HG03565 (cell line): Measurements from ENCODE around the gene VTN.
A peak's percentile ranks its signal among the peaks of the same experiment; 100 is the strongest.

Source experiments
- ATAC-seq: cut with Tn5 transposase; IDR thresholded peaks from one replicate; pipeline ENCODE4 v1.9.1; 2021; ENCODE audit warnings: mild to moderate bottlenecking, moderate library complexity; ENCODE audit not compliant: unreplicated experiment

Gene VTN

DNA sequence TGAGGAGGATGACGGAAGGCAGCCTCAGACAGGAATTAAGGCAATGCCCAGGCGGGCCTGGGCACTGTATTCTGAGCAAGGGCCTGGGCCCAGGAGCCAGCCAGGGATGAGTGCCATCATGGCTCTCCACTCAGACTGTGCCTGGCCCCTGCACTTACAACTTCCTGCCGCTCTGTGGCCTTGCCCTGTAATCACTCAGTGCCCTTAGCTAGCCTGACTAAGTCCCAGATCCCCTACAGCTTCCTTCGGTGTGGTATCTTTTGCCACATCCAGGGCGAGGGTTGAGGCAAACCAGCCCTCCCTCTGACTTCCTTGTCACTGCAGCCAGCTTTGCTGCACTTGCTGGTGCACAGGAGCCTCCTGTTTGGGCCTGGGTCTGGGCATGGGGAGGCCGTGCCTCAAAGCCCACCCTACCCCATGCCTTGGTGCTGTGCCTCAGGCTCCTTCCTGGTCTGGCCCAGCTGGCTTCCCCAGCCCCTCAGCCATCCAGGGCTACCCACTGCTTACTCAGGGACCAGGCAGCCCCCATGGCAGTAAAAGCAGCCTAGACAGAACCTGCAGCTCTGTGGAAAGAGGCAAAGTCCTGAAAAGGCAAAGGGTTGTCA is 26.6 kb upstream of the VTN start:
- no peak for ATAC-seq

DNA sequence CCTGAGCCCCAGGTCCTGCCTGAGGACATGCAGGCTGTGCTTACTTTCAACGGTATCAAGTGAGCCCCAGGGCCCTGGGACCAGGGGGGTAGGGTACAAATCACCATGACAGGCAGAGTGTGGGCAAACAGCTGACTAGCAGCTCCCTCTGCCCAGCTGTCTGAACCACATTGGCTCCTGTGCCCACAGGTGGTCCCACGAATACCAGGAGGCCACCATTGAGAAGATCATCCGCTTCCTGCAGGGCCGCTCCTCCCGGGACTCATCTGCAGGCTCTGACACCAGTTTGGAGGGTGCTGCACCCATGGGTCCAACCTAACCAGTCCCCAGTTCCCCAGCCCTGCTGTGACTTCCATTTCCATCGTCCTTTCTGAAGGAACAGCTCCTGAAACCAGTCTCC is 25.9 kb upstream of the VTN start:
- no peak for ATAC-seq

DNA sequence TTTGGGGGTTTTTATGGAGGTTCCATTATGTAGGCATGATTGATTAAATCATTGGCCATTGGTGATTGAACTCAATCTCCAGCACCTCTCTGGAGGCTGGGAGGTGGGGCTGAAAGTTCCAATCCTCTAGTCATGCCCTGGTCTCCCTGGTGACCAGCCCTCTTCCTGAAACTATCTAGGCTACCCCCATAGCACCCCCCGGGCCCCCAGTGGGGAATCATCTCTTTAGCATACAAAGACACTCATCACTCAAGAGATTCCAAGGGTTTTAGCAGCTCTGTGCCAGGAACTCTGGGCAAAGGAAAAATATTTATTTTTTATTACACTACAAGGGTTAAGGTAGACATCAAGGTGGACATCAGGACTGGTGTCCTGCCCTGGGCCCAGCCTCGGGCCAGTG is 25.3 kb upstream of the VTN start:
- ATAC-seq = no peak

DNA sequence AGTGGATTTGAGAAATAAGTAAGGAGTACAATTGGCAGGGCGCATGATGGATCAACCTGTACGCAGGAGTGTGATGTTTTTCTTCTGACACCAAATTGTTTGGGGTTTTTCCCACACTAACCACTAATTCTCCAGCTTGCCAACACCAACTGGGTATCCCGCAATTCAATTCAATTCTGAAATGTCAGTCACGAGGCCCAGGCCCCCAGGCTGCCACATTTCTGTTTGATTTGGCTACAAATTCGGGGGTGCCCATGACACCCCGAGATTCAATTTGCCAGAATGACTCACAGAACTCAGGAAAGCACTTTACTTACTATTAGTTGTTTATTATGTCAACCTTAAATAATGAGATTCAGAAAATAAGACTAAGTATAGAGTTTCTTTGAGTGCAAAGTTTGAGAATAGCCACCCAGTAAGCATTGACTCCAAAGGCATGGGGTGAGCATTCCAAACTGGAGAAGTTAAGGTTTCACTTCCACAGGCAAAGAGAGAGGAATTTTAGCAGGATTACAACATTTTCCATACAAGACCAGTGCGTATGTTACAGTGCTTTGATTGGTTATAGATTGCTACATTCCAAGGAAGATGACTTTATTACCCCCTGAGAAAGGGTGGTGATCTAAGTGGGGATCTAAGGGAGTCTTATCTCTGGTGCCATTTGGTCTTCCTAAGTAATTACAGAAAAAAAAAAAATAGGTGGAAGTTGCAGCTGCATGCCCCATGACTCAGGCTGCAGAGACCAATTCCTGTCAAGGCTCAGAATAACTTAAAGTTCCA is 24.4 kb upstream of the VTN start:
- ATAC-seq = no peak

DNA sequence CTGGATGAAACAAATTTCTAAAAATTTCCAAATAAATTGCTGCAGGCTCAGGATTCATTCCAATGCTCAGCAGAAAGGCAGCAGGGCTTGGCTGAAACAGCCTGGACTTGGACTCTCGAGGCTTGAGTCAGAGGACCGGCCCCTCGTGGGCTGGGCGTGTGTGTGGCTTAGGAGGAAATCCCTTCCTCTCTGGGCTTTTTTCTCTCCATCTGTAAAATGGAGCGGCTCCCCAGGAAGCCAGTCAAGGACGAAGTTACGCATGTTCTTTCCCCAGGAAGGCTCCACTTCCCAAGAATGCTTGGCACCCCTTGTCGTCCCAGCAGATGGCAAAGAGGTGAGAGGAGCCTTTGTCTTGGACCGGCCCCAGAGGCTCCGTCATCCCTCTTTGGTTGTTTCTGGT is 22.4 kb upstream of the VTN start:
- ATAC-seq = no peak

DNA sequence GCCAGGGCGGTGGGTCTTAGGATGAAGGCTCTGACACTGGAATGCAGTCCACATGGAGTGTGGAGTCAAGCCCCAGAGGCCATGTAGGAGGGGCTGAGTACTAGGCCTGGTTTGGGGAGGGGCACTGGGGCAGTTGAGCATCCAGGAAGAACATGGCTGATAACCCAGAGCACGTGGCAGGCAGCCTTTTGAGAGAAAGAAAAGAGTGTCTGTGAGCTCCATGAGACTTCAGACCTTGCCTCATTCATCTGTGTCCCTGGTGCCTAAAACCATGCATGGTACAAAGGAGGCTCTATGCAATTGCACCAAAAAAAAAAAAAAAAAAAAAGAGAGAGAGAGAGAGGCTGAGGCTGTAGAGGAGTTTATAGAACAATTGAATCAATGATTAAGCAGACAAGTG is 21.3 kb upstream of the VTN start:
- ATAC-seq = no peak

DNA sequence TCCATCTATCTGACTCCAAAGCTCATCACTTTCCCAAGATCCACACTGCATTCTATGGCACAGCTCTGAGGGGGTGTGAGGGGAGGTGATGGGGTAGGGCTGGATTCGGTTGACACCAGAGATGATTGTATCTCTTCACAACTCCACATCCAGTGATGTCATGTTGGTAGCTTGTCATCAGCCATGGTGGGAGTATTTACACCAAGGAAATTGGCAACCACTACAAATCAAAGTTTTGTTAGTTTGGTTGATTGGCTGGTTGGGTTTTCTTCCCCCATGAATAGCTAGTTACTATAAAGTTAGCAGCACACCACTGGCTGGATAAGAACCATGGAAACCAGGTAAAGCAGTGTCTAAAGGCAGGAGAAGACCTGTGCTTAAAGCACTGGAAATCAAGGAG is 20.9 kb upstream of the VTN start:
- ATAC-seq = no peak

DNA sequence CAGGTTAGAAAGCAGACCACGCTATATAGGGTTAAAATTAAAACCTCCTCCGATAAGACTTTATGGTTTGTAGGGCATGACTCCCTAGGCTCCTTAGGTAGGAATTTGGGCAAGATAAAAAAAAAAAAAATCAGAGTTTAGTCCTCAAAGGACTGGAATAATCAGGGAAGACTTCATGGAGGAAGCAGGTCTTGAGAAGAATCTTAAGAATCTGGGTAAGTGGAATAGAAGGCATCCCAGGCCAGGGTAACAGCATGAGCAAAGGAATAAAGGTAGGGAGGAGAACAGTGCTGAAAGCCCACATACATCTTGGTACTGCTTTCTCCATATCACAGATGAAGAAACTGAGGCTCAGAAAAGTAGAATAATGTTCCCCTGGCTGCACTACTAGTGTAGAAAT is 20.5 kb upstream of the VTN start:
- no peak for ATAC-seq

DNA sequence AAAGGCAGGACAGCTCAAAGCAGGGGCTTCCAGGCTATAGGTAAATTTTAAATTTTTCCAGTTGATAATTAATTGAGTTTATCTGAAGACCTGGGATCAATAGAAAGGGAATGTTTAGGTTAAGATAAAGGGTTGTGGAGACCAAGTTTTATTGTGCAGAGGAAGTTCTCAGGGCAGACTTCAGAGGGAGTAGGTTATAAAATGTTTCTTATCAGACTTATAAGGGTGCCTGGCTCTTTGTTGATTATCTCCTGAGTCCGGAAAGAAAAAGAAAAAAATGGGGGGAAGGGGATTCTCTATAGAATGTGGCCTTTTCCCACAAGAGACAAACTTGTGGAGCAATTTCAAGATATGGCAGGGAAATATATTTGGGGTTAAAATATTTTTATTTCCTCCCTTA is 20.0 kb upstream of the VTN start:
- no peak for ATAC-seq

DNA sequence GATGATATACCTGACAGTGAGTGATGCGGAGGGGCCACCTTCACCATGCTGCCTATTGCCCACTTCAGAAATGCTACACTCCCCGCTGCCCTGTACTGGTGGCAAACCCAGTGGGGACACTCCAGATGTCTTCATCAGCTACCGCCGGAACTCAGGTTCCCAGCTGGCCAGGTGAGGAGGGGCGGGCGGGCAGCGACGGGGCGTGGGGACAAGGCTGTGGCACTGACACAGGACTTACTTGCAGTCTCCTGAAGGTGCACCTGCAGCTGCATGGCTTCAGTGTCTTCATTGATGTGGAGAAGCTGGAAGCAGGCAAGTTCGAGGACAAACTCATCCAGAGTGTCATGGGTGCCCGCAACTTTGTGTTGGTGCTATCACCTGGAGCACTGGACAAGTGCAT is 18.0 kb upstream of the VTN start:
- ATAC-seq = no peak

DNA sequence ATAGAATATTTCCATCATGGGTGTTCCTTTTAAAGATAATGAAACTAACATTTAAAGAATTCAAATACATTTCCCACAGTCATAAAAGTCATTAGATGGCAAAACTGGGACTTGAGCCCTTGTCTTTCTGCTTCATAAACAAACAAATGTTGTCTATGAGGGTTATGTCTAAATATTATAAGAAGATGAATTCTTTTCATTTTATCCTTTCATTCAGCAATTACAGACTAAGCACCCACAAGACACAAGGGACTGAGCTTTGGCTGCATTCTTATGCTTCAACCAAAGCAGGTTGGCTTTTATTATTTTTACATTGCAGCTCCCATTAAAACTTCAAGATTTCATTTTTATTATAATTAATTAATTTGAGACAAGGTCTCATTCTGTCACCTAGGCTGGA is 16.3 kb upstream of the VTN start:
- no peak for ATAC-seq

DNA sequence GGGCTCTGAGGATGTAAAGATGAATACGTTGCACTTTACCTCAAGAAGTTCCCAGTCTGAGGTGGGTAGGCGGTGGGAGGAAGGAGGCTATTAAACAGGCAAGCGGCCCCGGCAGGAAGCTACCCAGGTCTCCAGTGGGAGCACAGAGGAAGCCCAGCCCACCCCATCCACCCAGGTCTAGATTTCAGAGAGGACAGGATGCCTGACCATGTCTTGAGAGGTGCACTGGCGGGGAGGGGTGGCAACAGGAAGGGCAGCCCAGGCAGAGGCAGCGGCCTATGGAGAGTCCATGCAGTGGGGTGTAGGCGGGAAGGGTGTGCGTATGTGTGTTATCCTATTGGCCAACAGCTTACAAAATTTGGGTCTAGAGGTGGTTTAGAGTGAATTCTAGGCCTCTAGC is 15.3 kb upstream of the VTN start:
- ATAC-seq = no peak

DNA sequence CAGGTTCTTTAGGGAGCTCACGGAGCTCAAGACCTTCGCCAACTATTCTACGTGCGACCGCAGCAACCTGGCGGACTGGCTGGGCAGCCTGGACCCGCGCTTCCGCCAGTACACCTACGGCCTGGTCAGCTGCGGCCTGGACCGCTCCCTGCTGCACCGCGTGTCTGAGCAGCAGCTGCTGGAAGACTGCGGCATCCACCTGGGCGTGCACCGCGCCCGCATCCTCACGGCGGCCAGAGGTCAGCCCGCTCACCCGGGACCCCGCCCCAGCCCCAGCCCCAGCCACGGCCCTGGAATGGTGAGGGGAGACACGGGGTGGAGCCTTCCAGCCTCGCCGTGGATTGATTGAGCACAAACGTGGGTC is 14.9 kb upstream of the VTN start:
- no peak for ATAC-seq

DNA sequence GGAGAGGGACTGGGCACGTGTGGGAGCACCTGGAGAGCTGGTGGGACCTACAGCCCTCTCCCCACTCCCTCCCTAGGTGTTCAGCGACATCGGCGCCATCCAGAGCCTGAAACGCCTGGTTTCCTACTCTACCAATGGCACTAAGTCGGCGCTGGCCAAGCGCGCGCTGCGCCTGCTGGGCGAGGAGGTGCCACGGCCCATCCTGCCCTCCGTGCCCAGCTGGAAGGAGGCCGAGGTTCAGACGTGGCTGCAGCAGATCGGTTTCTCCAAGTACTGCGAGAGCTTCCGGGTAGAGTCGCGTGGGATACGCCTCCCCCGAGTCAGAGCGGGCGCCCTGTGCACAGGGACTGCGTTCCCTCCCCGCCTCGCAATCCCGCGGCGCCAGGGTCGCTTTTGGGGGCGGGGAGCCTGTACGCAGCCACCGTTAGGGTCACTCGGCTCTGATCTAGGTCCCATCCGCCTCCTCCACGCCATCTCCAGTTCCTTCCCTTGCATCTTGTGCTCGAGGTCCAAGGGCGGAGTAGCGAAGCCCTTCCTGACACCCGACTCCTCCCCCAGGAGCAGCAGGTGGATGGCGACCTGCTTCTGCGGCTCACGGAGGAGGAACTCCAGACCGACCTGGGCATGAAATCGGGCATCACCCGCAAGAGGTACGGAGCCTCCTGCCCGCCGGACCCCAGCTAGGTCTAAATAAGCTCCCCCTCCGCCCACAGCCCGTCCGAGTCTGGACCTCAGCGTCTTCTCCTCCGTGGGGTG is 14.4 kb upstream of the VTN start:
- ATAC-seq = no peak

DNA sequence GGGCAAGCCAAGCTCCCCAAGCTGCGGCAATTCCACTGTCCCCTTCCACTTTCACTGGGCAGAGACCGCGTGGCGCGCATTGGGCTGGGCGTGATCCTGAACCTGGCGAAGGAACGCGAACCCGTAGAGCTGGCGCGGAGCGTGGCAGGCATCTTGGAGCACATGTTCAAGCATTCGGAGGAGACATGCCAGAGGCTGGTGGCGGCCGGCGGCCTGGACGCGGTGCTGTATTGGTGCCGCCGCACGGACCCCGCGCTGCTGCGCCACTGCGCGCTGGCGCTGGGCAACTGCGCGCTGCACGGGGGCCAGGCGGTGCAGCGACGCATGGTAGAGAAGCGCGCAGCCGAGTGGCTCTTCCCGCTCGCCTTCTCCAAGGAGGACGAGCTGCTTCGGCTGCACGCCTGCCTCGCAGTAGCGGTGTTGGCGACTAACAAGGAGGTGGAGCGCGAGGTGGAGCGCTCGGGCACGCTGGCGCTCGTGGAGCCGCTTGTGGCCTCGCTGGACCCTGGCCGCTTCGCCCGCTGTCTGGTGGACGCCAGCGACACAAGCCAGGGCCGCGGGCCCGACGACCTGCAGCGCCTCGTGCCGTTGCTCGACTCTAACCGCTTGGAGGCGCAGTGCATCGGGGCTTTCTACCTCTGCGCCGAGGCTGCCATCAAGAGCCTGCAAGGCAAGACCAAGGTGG is 11.2 kb upstream of the VTN start:
- ATAC-seq = no peak

DNA sequence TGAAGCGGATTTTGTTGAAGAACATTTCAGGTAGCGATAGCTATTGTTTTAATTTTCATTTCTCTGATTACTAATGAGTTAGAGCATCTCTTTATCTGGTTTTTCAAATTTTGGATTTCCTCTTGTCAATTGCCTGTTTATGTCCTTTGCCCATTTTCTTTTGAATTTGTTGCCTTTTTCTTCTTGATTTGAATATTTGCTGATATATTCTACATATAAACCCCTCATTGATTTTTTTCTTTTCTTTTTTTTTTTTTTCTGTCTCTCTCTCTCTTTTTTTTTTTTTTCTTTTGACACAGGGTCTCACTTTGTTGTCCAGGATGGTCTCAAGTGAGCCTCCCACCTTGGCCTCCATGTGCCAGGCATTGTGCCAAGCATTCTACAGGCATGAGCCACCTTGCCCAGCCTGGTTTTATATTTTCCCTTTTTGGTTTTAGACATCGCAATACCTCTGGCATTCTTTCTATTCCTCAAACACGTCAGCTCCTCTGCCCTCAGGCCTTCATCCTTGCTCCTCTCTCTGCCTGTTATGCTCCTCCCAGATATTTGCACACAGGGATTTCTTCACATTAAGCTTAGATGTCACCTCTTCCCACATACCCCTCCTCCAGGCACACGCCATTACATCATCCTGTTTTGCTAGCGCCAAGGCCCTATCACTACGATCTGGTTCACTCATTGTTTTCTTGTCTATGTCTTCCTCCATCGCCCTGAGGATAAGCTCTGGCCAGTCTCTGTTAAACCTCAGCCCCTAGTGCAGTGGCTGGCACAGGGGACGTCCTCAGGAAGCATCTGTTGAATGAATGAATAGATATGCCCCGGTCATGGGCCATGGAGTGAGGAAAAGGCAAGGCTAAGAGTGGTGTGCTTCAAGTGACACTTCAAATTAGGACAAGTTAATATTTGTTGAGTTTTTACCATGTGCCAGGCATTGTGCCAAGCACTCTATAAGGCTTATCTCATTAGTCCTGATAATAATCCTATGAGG is 10.0 kb upstream of the VTN start:
- ATAC-seq = no peak

DNA sequence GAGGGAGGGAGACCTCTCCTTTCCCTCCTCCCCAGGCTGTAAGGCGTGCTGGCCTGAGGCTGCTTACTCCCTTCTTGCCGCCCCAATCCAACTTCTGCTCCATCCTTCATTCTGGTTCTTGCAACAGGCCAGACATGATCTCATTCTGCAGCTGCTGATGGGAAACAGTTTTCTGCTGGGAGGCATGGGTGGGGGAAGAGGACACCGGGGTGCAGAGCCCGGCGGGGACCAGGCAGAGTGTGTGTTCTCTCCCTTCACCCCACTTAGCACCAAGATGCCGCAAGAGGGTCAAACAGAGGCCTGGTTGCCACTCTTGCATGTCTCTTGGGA is 2.8 kb upstream of the VTN start:
- no peak for ATAC-seq

DNA sequence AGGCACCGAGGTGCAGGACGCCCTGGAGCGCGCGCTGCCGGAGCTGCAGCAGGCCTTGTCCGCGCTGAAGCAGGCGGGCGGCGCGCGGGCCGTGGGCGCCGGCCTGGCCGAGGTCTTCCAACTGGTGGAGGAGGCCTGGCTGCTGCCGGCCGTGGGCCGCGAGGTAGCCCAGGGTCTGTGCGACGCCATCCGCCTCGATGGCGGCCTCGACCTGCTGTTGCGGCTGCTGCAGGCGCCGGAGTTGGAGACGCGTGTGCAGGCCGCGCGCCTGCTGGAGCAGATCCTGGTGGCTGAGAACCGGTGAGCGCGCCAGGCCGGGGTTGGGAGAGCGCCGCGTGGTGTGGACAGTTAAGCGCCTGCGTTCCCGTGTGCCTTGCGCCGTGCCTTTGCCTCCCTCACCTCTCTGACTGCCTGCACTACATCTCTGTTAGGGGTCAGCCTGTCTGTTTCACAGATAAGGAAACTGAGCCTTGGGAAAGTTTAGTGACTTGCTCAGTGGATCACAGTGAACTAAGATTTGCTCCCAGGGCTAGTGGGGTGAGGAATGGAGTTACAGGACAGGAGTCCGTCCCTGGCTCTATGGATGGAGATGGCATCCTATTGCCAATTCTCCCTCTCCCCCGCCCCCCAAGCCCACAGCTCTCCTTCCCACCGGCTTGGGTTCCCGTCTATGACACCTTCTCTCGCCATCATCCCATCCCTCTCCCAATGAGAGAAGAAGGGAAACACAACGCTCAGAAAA is 2.3 kb upstream of the VTN start:
- ATAC-seq = no peak

DNA sequence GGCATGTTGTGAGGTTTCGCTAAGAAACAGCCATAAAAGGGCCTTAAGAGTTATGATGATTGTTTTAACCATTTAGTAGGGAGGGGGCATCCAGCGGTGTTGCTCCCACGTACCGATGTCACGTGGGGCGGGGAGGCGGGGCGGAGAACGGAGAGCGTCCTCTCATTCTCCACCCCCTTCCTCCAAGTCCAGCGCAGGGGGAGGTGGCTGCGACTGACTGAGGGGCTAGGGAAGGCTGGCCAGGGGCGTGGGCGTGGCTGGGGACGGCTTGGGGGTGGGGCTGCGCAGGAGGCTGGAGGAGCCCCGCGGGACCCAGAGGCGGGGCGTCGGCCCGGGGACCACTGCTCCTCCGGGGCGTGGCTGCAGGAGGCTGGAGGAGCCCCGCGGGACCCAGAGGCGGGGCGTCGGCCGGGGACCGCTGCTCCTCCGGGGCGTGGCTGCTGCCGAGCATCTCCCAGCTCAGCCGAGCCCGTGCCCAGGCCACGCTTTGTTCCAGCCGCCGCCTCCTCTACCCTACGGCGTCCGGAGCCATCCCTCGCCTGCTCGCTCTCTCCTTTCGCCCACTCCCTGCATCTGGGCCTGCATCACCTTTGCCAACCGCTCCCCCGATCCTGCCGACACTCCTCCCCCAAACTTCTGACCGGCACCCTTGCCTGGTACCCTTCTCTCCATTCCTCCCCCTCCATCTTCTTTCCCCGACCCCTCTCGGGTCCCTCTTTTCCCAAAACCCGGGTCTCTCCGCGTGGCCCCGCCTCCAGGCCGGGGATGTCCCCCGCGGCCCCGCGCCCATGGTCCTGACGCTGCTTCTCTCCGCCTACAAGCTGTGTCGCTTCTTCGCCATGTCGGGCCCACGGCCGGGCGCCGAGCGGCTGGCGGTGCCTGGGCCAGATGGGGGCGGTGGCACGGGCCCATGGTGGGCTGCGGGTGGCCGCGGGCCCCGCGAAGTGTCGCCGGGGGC is 1.4 kb upstream of the VTN start, which contains the start of gene SARM1:
SARM1 (plus strand) TSS at position 450 of the 958 bp plus-strand sequence; CDS start at position 789, 339 bp downstream.
- ATAC-seq = peak; percentile 36
